Hepatocyte (in vitro differentiated cells): ENCODE results near the gene KLHL3. TPM values are rescaled to one million over a fixed set of nuclear protein-coding genes. Genes with fewer than 3 reads are reported as not detected.

Experiments
- DNase-seq: peaks from one replicate; pipeline ENCODE4 v3.0.0-alpha.2; 2016; ENCODE audit warnings: low spot score
- H2AFZ ChIP-seq: fragments of 200-600 bp; sonication (generic); 2 replicates; pipeline ENCODE4 v1.6.0; 2016; ENCODE audit warnings: antibody characterized with exemption, mild to moderate bottlenecking
- H3K27ac ChIP-seq: fragments of 200-600 bp; sonication (generic); 2 replicates; pipeline ENCODE4 v1.5.1; 2016; ENCODE audit warnings: mild to moderate bottlenecking
- H3K27me3 ChIP-seq: fragments of 200-600 bp; sonication (generic); 2 replicates; pipeline ENCODE4 v1.6.1; 2016
- H3K36me3 ChIP-seq: fragments of 200-600 bp; sonication (generic); replicated peaks from 2 replicates; pipeline ENCODE4 v1.5.1; 2016; ENCODE audit warnings: low read depth; ENCODE audit not compliant: insufficient read depth
- H3K4me1 ChIP-seq: fragments of 200-600 bp; sonication (generic); 2 replicates; pipeline ENCODE4 v1.5.1; 2016; ENCODE audit warnings: mild to moderate bottlenecking, moderate library complexity; ENCODE audit not compliant: insufficient read depth
- H3K4me2 ChIP-seq: fragments of 200-600 bp; sonication (generic); 2 replicates; pipeline ENCODE4 v1.6.0; 2016
- H3K4me3 ChIP-seq: fragments of 200-600 bp; sonication (generic); 2 replicates; pipeline ENCODE4 v1.5.1; 2016; ENCODE audit warnings: mild to moderate bottlenecking
- H3K79me2 ChIP-seq: fragments of 200-600 bp; sonication (generic); 2 replicates; pipeline ENCODE4 v1.6.0; 2017; ENCODE audit warnings: mild to moderate bottlenecking
- H3K9me2 ChIP-seq: fragments of 200-600 bp; sonication (generic); replicated peaks from 2 replicates; pipeline ENCODE4 v1.6.0; 2017; ENCODE audit warnings: mild to moderate bottlenecking; ENCODE audit not compliant: insufficient read depth
- H3K9me3 ChIP-seq: fragments of 200-600 bp; sonication (generic); 2 replicates; pipeline ENCODE4 v1.5.1; 2016; ENCODE audit warnings: low read depth, mild to moderate bottlenecking
- H4K20me1 ChIP-seq: fragments of 200-600 bp; sonication (generic); 2 replicates; pipeline ENCODE4 v1.6.0; 2016; ENCODE audit warnings: mild to moderate bottlenecking; ENCODE audit not compliant: insufficient read depth, poor library complexity, severe bottlenecking
- EZH2 ChIP-seq: fragments of 200-600 bp; sonication (generic); IDR thresholded peaks from 2 replicates; pipeline ENCODE4 v1.6.1; 2016; ENCODE audit warnings: antibody characterized with exemption, mild to moderate bottlenecking, borderline replicate concordance
- EZH2phosphoT487 ChIP-seq: fragments of 200-600 bp; sonication (generic); IDR thresholded peaks from one replicate; pipeline ENCODE4 v1.6.1; 2018; ENCODE audit warnings: antibody characterized with exemption, mild to moderate bottlenecking, low read depth, moderate library complexity; ENCODE audit not compliant: unreplicated experiment, severe bottlenecking
- WGBS: methylation state at CpG from one replicate; pipeline ENCODE4 v1.1.6; 2016; ENCODE audit warnings: low lambda C conversion rate; ENCODE audit errors: missing lambda C conversion rate; 5-methylcytosine and 5-hydroxymethylcytosine counted together
- polyA plus RNA-seq: library from polyadenylated mRNA; unstranded; fragments of >200 nt; fragmentation: Nextera tagmentation; extraction: Ambion mirVana; gene quantifications from 2 replicates; pipeline ENCODE4 v1.2.1, GENCODE V29; 2016
- total RNA-seq: library from RNA; depleted of rRNA; stranded (reverse); fragments of >200 nt; gene quantifications from 2 replicates; pipeline ENCODE4 v1.2.3, GENCODE V29; 2014
- TF ChIP-seq, protein P1 (sequence below): fragments of 200-600 bp; sonication (generic); IDR thresholded peaks from 2 replicates; pipeline ENCODE4 v1.5.1; 2016; ENCODE audit warnings: antibody characterized with exemption, mild to moderate bottlenecking; ENCODE audit not compliant: poor library complexity

Gene KLHL3
- total and polyA plus RNA-seq, 2 experiments from 2014 or later, result 1.4 to 5.3 TPM

DNA sequence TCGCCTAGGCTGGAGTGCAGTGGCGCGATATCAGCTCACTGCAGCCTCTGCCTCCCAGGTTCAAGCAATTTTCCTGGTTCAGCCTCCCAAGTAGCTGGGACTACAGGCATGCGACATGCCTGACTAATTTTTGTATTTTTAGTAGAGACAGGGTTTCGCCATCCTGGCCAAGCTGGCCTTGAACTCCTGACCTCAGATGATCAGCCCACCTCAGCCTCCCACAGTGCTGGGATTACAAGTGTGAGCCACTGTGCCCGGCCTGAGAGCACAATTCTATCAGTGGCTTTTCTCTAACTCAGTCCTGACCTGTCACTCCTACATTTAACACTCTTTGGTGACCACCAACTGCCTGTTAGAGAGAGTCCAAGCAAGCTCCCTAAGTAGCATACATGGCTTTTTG is 154.1 kb downstream of the KLHL3 start:
- no peak for DNase-seq
- H3K4me3 ChIP-seq, result no peak overlapping the region
- no peaks in the 10 kb centered on the region for H3K36me3 ChIP-seq
- no peaks in the 10 kb centered on the region for H3K79me2 ChIP-seq
- H3K27ac ChIP-seq, result no peak overlapping the region
- TF ChIP-seq EZH2 (no peak), EZH2phosphoT487 (no peak)
- TF ChIP-seq, protein P1, sequence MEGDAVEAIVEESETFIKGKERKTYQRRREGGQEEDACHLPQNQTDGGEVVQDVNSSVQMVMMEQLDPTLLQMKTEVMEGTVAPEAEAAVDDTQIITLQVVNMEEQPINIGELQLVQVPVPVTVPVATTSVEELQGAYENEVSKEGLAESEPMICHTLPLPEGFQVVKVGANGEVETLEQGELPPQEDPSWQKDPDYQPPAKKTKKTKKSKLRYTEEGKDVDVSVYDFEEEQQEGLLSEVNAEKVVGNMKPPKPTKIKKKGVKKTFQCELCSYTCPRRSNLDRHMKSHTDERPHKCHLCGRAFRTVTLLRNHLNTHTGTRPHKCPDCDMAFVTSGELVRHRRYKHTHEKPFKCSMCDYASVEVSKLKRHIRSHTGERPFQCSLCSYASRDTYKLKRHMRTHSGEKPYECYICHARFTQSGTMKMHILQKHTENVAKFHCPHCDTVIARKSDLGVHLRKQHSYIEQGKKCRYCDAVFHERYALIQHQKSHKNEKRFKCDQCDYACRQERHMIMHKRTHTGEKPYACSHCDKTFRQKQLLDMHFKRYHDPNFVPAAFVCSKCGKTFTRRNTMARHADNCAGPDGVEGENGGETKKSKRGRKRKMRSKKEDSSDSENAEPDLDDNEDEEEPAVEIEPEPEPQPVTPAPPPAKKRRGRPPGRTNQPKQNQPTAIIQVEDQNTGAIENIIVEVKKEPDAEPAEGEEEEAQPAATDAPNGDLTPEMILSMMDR, result no peak
- no peaks in the 10 kb centered on the region for H3K9me2 ChIP-seq
- 75% methylated on average over 6 of the region's 6 CpGs for WGBS
- no peaks in the 10 kb centered on the region for H3K4me1 ChIP-seq
- no peak overlapping the region for H2AFZ ChIP-seq
- no peaks in the 10 kb centered on the region for H3K27me3 ChIP-seq
- no peaks in the 10 kb centered on the region for H3K9me3 ChIP-seq
- no peaks in the 10 kb centered on the region for H4K20me1 ChIP-seq
- no peak overlapping the region for H3K4me2 ChIP-seq

GRCh38 chr5:137580030-137580429 is 155.9 kb downstream of the KLHL3 start:
- H3K27ac ChIP-seq, result no peak overlapping the region
- no peak overlapping the region for H2AFZ ChIP-seq
- DNase-seq, result no peak
- H3K79me2 ChIP-seq, result no peaks in the 10 kb centered on the region
- no peaks in the 10 kb centered on the region for H3K9me3 ChIP-seq
- no peak overlapping the region for H3K4me3 ChIP-seq
- no peaks in the 10 kb centered on the region for H3K4me1 ChIP-seq
- H3K9me2 ChIP-seq, result no peaks in the 10 kb centered on the region
- H3K36me3 ChIP-seq, result no peaks in the 10 kb centered on the region
- 64% methylated on average over 3 of the region's 3 CpGs for WGBS
- no peaks in the 10 kb centered on the region for H3K27me3 ChIP-seq
- H4K20me1 ChIP-seq, result no peaks in the 10 kb centered on the region
- no peak for TF ChIP-seq EZH2phosphoT487
- TF ChIP-seq, protein P1, result peak; percentile 8
- TF ChIP-seq EZH2, result no peak
- H3K4me2 ChIP-seq, result no peak overlapping the region

- Histone ChIP-seq H3K4me1 (no peaks in the 10 kb centered on the region), H3K27me3 (no peaks in the 10 kb centered on the region), H2AFZ (no peak overlapping the region), H4K20me1 (no peaks in the 10 kb centered on the region), H3K4me3 (no peak overlapping the region), H3K9me2 (no peaks in the 10 kb centered on the region), H3K4me2 (no peak overlapping the region), H3K9me3 (no peaks in the 10 kb centered on the region), H3K79me2 (no peaks in the 10 kb centered on the region), H3K27ac (no peak overlapping the region), H3K36me3 (no peaks in the 10 kb centered on the region)
- no peak for DNase-seq
- 35% methylated on average over 2 of the region's 2 CpGs for WGBS
- TF ChIP-seq, protein P1, result no peak
- no peak for TF ChIP-seq EZH2phosphoT487
- no peak for TF ChIP-seq EZH2
These were observed 160.0 kb downstream of the KLHL3 start for GRCh38 chr5:137575847-137576246.

GRCh38 chr5:137575211-137575610 is 160.7 kb downstream of the KLHL3 start:
- no peak overlapping the region for H3K27ac ChIP-seq
- WGBS, result 72% methylated on average over 3 of the region's 3 CpGs
- no peak for DNase-seq
- TF ChIP-seq, protein P1, result no peak
- no peak for TF ChIP-seq EZH2phosphoT487
- no peak for TF ChIP-seq EZH2
- no peaks in the 10 kb centered on the region for H4K20me1 ChIP-seq
- no peaks in the 10 kb centered on the region for H3K9me2 ChIP-seq
- H3K4me2 ChIP-seq, result no peak overlapping the region
- no peak overlapping the region for H2AFZ ChIP-seq
- no peak overlapping the region for H3K4me3 ChIP-seq
- no peaks in the 10 kb centered on the region for H3K4me1 ChIP-seq
- H3K79me2 ChIP-seq, result no peaks in the 10 kb centered on the region
- no peaks in the 10 kb centered on the region for H3K36me3 ChIP-seq
- H3K27me3 ChIP-seq, result no peaks in the 10 kb centered on the region
- no peaks in the 10 kb centered on the region for H3K9me3 ChIP-seq
